ENCODE measurements around the gene ANKMY2. TPM values are rescaled to one million over a fixed set of nuclear protein-coding genes. Genes with fewer than 3 reads are reported as not detected.

ANKMY2 gene
- polyA plus RNA-seq, 1 experiment = 31.8 TPM

GRCh38 chr7:16652888-16653287 is 7.3 kb upstream of the ANKMY2 start:
- no peak overlapping the region for H3K27ac ChIP-seq (ENCODE audit: low read depth, low read length)
- no peak for DNase-seq (ENCODE audit: low read depth, low spot score)
- TF ChIP-seq, protein P1, sequence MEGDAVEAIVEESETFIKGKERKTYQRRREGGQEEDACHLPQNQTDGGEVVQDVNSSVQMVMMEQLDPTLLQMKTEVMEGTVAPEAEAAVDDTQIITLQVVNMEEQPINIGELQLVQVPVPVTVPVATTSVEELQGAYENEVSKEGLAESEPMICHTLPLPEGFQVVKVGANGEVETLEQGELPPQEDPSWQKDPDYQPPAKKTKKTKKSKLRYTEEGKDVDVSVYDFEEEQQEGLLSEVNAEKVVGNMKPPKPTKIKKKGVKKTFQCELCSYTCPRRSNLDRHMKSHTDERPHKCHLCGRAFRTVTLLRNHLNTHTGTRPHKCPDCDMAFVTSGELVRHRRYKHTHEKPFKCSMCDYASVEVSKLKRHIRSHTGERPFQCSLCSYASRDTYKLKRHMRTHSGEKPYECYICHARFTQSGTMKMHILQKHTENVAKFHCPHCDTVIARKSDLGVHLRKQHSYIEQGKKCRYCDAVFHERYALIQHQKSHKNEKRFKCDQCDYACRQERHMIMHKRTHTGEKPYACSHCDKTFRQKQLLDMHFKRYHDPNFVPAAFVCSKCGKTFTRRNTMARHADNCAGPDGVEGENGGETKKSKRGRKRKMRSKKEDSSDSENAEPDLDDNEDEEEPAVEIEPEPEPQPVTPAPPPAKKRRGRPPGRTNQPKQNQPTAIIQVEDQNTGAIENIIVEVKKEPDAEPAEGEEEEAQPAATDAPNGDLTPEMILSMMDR (IDR thresholded peaks at IDR 0.05; ENCODE audit: low read depth, low read length) = no peak
- POLR2A ChIA-PET = no interaction called here
- H3K4me3 ChIP-seq (ENCODE audit: low read depth, low read length) = no peak overlapping the region
- no peaks in the 10 kb centered on the region for H3K9me3 ChIP-seq (ENCODE audit: control insufficient read depth, insufficient read depth, low read length)
- CTCF ChIA-PET = no interaction called here
- H3K27me3 ChIP-seq (ENCODE audit: control insufficient read depth, insufficient read depth, low read length) = no peaks in the 10 kb centered on the region

GRCh38 chr7:16652240-16652583 is 6.7 kb upstream of the ANKMY2 start:
- Histone ChIP-seq H3K4me3 (ENCODE audit: low read depth, low read length) (no peak overlapping the region), H3K27me3 (ENCODE audit: control insufficient read depth, insufficient read depth, low read length) (no peaks in the 10 kb centered on the region), H3K9me3 (ENCODE audit: control insufficient read depth, insufficient read depth, low read length) (no peaks in the 10 kb centered on the region), H3K27ac (ENCODE audit: low read depth, low read length) (no peak overlapping the region)
- DNase-seq (ENCODE audit: low read depth, low spot score) = no peak
- ChIA-PET CTCF (no interaction called here), POLR2A (no interaction called here)
- TF ChIP-seq, protein P1 (IDR thresholded peaks at IDR 0.05; ENCODE audit: low read depth, low read length) = no peak

GRCh38 chr7:16651396-16652239 is 6.1 kb upstream of the ANKMY2 start:
- no peak overlapping the region for H3K4me3 ChIP-seq (ENCODE audit: low read depth, low read length)
- DNase-seq (ENCODE audit: low read depth, low spot score) = no peak
- TF ChIP-seq, protein P1 (IDR thresholded peaks at IDR 0.05; ENCODE audit: low read depth, low read length) = no peak
- no peak overlapping the region for H3K27ac ChIP-seq (ENCODE audit: low read depth, low read length)
- H3K9me3 ChIP-seq (ENCODE audit: control insufficient read depth, insufficient read depth, low read length) = no peaks in the 10 kb centered on the region
- H3K27me3 ChIP-seq (ENCODE audit: control insufficient read depth, insufficient read depth, low read length) = no peaks in the 10 kb centered on the region
- POLR2A ChIA-PET = no interaction called here
- CTCF ChIA-PET = no interaction called here

- no peaks in the 10 kb centered on the region for H3K27me3 ChIP-seq (ENCODE audit: control insufficient read depth, insufficient read depth, low read length)
- H3K4me3 ChIP-seq (ENCODE audit: low read depth, low read length) = no peak overlapping the region
- no peak for DNase-seq (ENCODE audit: low read depth, low spot score)
- H3K9me3 ChIP-seq (ENCODE audit: control insufficient read depth, insufficient read depth, low read length) = no peaks in the 10 kb centered on the region
- H3K27ac ChIP-seq (ENCODE audit: low read depth, low read length) = no peak overlapping the region
- ChIA-PET CTCF (no interaction called here), POLR2A (no interaction called here)
- TF ChIP-seq, protein P1 (IDR thresholded peaks at IDR 0.05; ENCODE audit: low read depth, low read length) = no peak
Observed at GRCh38 chr7:16650266-16650665, 4.7 kb upstream of the ANKMY2 start.

DNA sequence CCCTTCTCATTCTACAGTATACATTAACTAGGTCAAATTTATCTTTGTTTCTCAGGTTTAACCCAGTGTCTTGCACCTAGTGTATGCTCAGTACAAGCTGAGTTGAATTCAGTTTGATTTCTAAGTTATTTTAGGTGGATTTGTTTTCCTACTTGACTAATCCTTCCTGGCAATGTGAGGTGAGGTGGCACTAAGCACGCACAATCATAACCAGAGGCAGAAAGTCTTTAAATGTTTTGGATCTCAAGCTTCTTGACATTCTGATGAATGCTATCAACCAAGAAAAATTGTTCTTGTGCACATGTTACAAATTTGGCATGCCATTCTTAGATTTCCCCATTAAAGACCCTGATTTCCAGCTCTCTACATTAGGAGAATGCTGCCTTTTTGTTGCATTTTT is 3.6 kb upstream of the ANKMY2 start:
- ChIA-PET CTCF (interaction anchor here (1.7 kb wide), 1 partner anchor 19 kb away, joined by 4 read pairs; no protein-coding TSS in a partner anchor), POLR2A (no interaction called here)
- Histone ChIP-seq H3K27me3 (ENCODE audit: control insufficient read depth, insufficient read depth, low read length) (no peaks in the 10 kb centered on the region), H3K9me3 (ENCODE audit: control insufficient read depth, insufficient read depth, low read length) (no peaks in the 10 kb centered on the region), H3K4me3 (ENCODE audit: low read depth, low read length) (no peak overlapping the region), H3K27ac (ENCODE audit: low read depth, low read length) (no peak overlapping the region)
- TF ChIP-seq, protein P1 (IDR thresholded peaks at IDR 0.05; ENCODE audit: low read depth, low read length) = no peak
- DNase-seq (ENCODE audit: low read depth, low spot score) = no peak
